Skeletal muscle satellite cell (primary cell): Measurements from ENCODE around the gene DSP.
A peak's percentile ranks its signal among the peaks of the same experiment; 100 is the strongest.

ENCODE experiments used
- H3K27me3 ChIP-seq: 2 replicates; pipeline ENCODE4 v1.7.0; 2013; ENCODE audit warnings: low read length; ENCODE audit not compliant: control insufficient read depth, insufficient read depth
- H3K36me3 ChIP-seq: 2 replicates; pipeline ENCODE4 v1.7.0; 2013; ENCODE audit warnings: mild to moderate bottlenecking, control low read depth, low read length; ENCODE audit not compliant: insufficient read depth
- H3K4me1 ChIP-seq: 2 replicates; pipeline ENCODE4 v1.7.0; 2013; ENCODE audit warnings: low read length; ENCODE audit not compliant: control insufficient read depth, insufficient read depth
- H3K4me2 ChIP-seq: 2 replicates; pipeline ENCODE4 v1.7.0; 2013; ENCODE audit warnings: mild to moderate bottlenecking, low read length
- H3K4me3 ChIP-seq: 2 replicates; pipeline ENCODE4 v1.7.0; 2013; ENCODE audit warnings: low read length
- H3K9ac ChIP-seq: 2 replicates; pipeline ENCODE4 v1.7.0; 2013; ENCODE audit warnings: mild to moderate bottlenecking, low read depth, low read length, moderate library complexity
- H3K9me3 ChIP-seq: replicated peaks from 2 replicates; pipeline ENCODE4 v1.7.0; 2013; ENCODE audit warnings: mild to moderate bottlenecking, control low read depth, low read length

DSP gene

DNA sequence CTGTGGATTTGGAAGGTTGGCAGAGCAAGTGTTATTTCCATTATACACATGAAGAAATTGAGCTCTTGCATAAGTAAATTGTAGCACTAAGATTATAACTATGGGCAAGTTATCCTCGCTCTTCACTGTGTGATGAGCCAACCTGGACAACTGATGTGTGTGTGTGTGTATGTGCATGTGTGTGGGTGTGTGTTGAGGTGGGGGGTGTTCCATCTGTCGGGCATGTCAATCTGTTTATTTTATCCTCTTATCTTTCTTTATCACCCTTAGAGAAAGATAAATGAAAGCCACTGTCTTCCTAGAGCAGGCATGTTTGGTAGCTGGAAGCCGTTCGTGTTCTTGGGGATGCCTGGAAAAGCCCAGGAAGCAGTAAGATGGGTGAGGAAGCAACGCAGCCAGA, 3.0 kb upstream of the DSP start:
- no peaks in the 10 kb centered on the region for H3K36me3 ChIP-seq
- no peaks in the 10 kb centered on the region for H3K27me3 ChIP-seq
- H3K4me1 ChIP-seq, result peaks cover 28% of the 10 kb centered on the region
- no peak overlapping the region for H3K4me2 ChIP-seq
- no peak overlapping the region for H3K4me3 ChIP-seq
- no peak overlapping the region for H3K9ac ChIP-seq
- no peaks in the 10 kb centered on the region for H3K9me3 ChIP-seq

DNA sequence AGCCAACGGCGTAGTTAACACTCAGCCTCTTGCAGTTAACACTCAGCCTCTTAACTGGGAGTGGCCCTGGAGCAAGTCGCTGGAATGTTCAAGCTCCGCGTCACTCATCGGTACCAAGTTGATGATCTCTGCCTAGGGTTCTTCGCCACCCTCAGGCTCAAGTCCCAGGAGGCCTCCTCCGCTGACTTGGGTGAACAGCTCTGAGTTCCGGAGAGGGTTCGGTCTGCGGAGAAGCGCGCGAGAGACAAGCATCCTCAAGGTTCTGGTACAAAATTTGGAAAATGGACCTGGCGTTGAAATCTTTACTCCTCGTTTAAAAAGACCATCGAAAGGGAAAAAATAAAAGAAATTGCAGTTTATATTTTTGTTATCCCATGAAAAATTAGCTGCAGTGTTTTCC, 876 bp upstream of the DSP start:
- Histone ChIP-seq H3K4me1 (peaks cover 30% of the 10 kb centered on the region), H3K36me3 (no peaks in the 10 kb centered on the region), H3K9me3 (no peaks in the 10 kb centered on the region), H3K4me3 (peak overlapping the region; percentile 91), H3K9ac (peak overlapping the region; percentile 91), H3K4me2 (peak overlapping the region; percentile 95), H3K27me3 (no peaks in the 10 kb centered on the region)

DNA sequence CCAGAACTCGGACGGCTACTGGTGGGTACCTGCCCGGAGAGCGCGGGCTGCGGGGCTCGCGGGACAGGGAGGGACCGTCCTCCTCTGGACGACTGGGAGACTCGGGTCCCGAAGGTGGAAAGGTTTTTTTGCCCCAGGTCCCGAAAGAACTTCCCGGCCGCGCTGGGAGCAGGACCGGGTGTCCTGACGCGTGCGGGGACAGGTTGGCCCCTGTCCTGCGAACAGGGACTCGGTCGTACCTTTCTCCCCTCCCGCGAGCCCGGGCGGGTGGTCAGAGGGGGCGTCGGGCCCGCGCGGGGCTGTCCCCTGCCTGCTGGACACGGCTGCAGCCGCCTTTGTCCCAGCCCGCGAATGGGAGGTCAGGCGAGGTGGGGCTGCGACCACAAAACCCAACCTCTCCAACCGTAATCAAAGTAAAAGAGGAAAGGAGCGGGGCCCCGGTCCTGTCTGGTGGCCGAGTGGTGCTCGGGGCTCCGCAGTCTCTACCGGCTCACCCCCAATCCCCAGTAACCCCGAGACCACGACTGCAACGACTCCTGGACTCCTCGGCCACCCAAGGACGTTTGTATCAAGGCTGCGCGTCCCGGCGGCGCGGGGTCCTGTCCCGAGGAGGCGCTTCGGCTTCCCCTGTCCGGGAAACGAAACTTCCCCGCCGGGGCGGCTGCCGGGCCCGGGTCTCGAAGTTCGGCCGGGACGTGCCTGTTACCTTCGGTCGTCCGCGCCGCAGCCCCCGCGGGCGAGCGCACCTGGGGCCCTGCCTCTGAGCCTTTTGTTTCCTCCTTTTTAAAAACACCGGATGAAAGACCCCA, 798 bp downstream of the DSP start:
- Histone ChIP-seq H3K4me2 (peak overlapping the region; percentile 95), H3K9me3 (no peaks in the 10 kb centered on the region), H3K4me1 (peaks cover 26% of the 10 kb centered on the region), H3K36me3 (no peaks in the 10 kb centered on the region), H3K9ac (peak overlapping the region; percentile 91), H3K27me3 (no peaks in the 10 kb centered on the region), H3K4me3 (peak overlapping the region; percentile 91)

DNA sequence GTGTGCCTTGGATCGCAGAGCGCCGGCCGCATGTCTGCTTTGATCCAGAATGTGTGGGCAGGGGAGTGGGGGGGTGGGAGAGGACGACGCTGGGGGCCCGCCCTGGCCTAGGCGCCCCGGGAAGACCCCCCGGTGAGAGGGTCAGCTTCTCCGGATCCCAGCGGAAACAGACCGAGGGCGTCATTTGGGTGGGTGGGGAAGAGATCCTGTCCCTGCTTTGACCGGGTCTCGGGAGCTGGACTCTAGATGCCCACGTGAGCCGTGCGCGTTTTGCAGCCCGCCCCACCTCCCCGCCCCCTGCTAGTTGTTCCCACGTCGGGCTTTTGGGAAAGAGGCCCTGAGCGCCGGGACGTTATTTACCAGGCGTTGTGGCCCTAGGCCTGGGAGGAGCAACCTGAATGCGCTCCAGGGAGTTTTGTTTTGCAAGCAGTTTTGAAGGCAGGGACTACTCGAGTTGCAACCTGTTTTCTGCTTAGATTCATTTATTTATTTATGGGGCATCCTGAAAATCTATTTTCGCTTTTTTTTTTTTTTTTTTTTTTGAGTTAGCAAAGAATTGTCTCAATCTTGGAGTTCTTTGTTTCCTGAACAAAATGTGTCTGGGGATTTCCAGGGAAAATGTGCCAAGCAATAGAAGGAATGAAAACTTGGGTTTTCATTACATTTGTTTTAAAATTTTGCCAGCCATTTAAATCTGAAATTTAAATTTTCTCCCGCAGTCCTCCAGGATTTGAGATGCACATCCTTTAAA, 1.6 kb downstream of the DSP start:
- Histone ChIP-seq H3K36me3 (no peaks in the 10 kb centered on the region), H3K9ac (peak overlapping the region; percentile 91), H3K4me1 (peaks cover 19% of the 10 kb centered on the region), H3K4me2 (peak overlapping the region; percentile 95), H3K4me3 (peak overlapping the region; percentile 91), H3K27me3 (no peaks in the 10 kb centered on the region), H3K9me3 (no peaks in the 10 kb centered on the region)

DNA sequence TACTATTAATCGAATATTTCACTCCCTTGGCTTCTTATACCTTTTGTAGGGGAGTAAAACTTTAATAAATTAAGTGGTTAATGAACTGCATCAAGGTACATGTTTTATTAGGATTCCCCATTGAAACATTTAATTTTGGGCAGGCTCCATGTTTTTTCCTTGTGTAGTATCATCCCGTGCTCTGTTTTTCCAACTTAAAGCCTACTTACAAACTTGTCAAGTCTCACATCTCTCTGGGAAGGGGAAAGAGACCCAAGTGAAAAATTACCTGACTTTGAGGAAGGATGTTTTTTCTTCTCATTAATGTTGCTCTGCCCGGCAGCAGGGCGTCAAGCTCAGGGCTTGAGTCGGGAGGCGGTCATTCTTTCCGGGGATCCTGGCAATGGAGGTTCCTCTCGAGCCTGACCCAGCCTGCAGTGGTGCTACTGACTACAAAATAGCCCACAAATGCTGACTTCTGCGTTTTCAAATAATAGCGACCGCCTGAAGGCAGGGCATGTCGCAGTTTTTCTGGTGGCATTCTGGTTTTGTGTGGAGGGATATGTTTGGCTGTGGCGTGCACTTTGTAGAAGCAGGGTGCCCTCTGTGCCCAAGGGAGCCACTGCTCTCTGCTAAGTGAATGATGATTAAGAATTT, 2.4 kb downstream of the DSP start:
- no peaks in the 10 kb centered on the region for H3K36me3 ChIP-seq
- H3K4me3 ChIP-seq, result peak overlapping the region; percentile 38
- H3K9me3 ChIP-seq, result no peaks in the 10 kb centered on the region
- H3K9ac ChIP-seq, result peak overlapping the region; percentile 91
- no peaks in the 10 kb centered on the region for H3K27me3 ChIP-seq
- H3K4me2 ChIP-seq, result peak overlapping the region; percentile 95
- peaks cover 19% of the 10 kb centered on the region for H3K4me1 ChIP-seq

DNA sequence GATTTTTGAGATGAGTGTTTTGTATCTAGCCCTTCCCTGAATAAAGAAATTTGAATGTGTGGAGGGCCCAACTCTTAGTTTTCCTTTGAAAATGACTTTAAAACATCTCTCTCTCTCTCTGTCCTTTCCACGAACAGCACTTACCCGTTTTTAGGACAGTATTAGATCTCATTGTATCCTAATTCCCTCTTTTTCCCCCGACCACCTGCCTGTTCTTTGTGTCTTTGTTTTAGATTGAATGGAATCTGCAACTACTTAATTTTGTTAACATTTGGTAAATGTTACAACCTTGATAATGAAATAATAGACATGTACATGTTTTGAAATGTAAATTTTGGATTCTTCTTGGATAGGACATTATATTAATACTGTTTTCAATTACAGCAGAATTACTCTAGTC, 3.1 kb downstream of the DSP start:
- no peak overlapping the region for H3K9ac ChIP-seq
- no peaks in the 10 kb centered on the region for H3K9me3 ChIP-seq
- no peaks in the 10 kb centered on the region for H3K27me3 ChIP-seq
- peaks cover 19% of the 10 kb centered on the region for H3K4me1 ChIP-seq
- H3K36me3 ChIP-seq, result no peaks in the 10 kb centered on the region
- H3K4me3 ChIP-seq, result no peak overlapping the region
- no peak overlapping the region for H3K4me2 ChIP-seq

DNA sequence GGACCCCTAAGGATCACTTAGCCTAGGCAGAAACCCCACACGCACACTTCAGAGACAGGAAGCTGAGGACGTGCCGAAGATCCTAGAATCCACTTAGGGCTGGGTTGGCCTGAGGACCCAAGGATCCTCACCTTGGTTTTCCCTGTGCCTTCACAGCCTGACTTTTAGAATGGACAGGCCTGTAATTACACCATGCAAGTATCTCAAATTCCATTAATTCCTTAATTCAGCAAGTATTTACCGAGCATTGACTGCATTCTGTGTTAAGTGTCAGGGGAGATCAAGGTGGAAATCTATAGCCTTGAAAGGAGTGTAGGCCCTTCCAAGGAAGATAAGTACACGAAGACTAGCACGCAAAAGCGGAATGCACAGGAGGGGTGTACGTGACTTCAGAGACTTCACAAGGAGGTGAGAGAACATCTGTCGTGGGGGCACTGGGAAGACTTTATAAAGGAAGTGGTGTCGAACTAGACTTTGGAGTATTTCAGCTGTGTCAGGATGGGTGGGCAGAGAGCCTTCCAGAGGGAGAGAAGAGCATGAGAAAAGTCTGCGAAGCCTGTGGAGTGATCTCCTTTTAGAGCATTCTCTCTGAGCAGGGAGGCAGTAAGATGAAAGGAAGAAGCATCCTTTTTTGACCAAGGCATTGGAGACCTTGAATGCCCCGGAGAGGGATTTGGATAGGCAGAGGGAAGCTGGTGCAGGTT, 4.0 kb downstream of the DSP start:
- Histone ChIP-seq H3K4me3 (no peak overlapping the region), H3K36me3 (no peaks in the 10 kb centered on the region), H3K4me1 (peaks cover 17% of the 10 kb centered on the region), H3K27me3 (no peaks in the 10 kb centered on the region), H3K4me2 (no peak overlapping the region), H3K9ac (no peak overlapping the region), H3K9me3 (no peaks in the 10 kb centered on the region)

DNA sequence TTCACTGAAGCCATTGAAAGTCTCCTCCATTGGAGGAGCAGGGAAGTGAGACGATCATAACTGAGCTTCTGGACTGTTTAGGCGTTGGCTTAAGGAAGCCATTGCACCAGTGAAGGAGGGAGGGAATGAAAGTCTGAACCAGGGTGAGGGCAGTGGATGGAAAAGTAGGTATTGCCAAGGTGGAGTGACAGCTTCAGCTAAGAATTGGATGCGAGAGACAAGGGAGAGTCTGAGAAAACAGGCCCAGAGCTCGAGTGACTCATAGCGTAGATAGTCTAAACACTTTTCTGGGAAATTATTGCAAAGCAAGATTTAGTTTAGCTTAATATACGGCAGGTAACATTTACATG, 4.5 kb downstream of the DSP start:
- H3K9ac ChIP-seq, result no peak overlapping the region
- H3K9me3 ChIP-seq, result no peaks in the 10 kb centered on the region
- H3K4me1 ChIP-seq, result peaks cover 12% of the 10 kb centered on the region
- H3K36me3 ChIP-seq, result no peaks in the 10 kb centered on the region
- no peak overlapping the region for H3K4me2 ChIP-seq
- H3K27me3 ChIP-seq, result no peaks in the 10 kb centered on the region
- no peak overlapping the region for H3K4me3 ChIP-seq

DNA sequence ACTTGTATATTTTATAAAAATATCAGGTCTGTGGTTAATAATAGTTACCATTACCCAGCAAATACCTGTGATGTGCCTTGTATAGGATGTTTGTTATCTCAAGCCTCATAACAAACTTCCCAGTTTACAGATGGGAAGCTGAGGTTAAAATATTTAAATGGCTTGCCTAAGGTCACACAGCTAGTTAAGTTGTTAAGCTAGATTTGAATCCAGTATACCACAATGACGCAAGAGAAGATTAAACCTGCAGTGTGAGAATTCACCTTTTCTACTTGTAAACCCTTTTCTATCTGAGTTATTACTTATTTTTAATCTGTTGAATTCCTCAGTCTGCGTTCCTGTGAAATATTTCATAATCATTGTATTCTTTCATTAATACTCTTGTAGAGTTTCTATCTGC, 4.9 kb downstream of the DSP start:
- Histone ChIP-seq H3K4me3 (no peak overlapping the region), H3K27me3 (no peaks in the 10 kb centered on the region), H3K4me1 (peaks cover 10% of the 10 kb centered on the region)

DNA sequence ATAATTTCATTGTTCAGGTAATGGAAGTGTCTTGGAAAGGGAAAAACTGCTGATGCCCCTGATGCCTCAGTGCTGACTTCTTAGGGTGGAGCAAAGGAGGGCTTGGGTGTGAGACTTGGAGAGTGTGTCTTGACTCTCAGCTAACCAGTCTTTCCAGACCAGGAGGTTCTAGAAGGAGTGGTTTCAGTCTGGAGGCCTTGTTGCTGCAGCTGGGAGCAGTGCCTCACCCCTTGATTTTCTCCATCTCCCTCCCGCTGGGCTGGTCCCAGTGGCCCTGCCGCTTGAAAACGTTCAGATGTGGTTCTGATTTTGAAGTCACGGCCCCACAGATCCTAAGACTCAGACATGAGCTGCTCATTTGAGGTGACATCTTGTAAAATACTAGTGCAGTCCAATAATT, 5.4 kb downstream of the DSP start:
- H3K36me3 ChIP-seq, result no peaks in the 10 kb centered on the region
- H3K4me3 ChIP-seq, result no peak overlapping the region
- H3K9ac ChIP-seq, result no peak overlapping the region
- H3K4me1 ChIP-seq, result peaks cover 10% of the 10 kb centered on the region
- H3K9me3 ChIP-seq, result no peaks in the 10 kb centered on the region
- no peaks in the 10 kb centered on the region for H3K27me3 ChIP-seq
- H3K4me2 ChIP-seq, result no peak overlapping the region

More for the DNA sequence above, 4.9 kb downstream of the DSP start:
- H3K4me2 ChIP-seq, result no peak overlapping the region
- no peaks in the 10 kb centered on the region for H3K36me3 ChIP-seq
- no peak overlapping the region for H3K9ac ChIP-seq
- no peaks in the 10 kb centered on the region for H3K9me3 ChIP-seq

DNA sequence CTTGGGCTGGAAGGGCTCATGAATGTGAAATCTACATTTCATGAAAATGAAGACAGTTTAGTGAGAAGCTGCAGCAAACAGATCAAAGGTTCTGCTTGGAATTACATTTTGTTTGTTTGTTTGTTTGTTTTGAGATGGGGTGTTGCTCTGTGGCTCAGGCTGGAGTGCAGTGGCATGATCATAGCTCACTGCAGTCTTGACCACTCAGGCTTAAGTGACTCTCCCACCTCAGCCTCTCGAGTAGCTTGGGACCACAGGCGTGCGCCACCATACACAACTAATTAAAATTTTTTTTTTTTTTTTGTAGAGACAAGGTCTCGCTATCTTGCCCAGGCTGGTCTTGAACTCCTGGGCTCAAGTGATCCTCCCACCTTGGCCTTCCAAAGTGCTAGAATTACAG, 5.8 kb downstream of the DSP start:
- H3K9me3 ChIP-seq, result no peaks in the 10 kb centered on the region
- H3K36me3 ChIP-seq, result no peaks in the 10 kb centered on the region
- H3K27me3 ChIP-seq, result no peaks in the 10 kb centered on the region
- no peak overlapping the region for H3K9ac ChIP-seq
- no peak overlapping the region for H3K4me3 ChIP-seq
- H3K4me2 ChIP-seq, result no peak overlapping the region
- peaks cover 10% of the 10 kb centered on the region for H3K4me1 ChIP-seq
